GM18868 (cell line): Measurements from ENCODE around the gene JADE3.

Experiments used
- ATAC-seq: cut with Tn5 transposase; IDR thresholded peaks from one replicate; pipeline ENCODE4 v1.9.1; 2021; ENCODE audit warnings: mild to moderate bottlenecking, moderate library complexity; ENCODE audit not compliant: unreplicated experiment

Gene JADE3

GRCh38 chrX:46992070-46992469 is 79.8 kb downstream of the JADE3 start:
- no peak for ATAC-seq

GRCh38 chrX:46994096-46994495 is 81.9 kb downstream of the JADE3 start:
- no peak for ATAC-seq

- no peak for ATAC-seq
These were observed 99.9 kb downstream of the JADE3 start for GRCh38 chrX:47012131-47012530.

DNA sequence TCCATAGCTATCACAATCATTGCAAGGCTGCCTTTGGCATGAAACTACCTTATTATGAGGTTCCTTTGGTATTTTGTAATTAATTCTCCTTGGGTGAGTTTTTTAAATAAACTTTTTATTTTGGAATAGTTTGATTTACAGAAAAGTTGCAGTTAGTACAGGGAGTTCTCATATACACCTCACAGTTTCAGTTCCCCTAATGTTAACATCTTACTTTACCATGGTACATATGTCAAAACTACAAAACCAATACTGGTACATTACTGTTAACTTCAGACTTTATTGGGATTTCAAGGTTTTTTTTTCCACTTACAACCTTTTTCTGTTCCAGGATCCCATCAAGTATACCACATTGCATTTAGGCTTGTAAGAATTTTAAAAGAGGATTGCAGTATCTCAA is 114.0 kb downstream of the JADE3 start:
- peak; percentile 61 for ATAC-seq

DNA sequence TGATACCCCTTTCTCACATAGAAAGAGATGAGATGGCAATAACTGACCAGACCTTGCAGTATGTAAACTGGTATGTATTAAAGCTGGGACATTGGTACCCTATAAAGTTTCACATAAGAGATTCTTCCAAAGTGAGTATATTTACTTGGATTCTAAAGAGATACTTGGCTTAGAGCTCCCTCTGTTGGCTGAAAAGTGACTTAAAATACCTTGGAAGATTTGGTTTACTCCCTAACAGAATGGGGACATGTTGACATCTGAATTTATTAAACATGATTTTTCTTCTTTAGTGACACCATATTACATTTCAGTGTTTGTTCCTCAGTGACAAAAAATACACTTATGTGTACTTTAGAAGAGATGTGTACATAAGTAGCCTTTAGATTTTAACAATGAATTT is 118.1 kb downstream of the JADE3 start:
- no peak for ATAC-seq

DNA sequence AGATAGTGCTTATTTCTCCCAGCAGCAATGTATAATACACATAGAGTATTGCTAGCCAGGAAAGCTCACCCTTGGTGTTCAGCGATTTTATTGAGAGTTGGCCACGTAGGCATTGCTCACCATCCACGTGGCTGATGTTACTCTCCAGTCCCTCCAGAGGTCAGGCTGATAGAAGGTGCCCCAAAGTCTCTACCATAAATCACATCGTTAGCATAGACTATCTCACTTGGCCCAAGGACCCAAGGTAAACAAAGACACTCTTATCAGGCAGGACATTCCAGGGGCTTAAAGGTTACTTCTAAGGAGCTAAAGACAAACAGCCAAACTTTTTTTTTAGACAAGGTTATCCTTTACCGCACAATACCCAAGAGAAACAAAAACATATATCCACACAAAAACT is 135.8 kb downstream of the JADE3 start:
- ATAC-seq: no peak

- no peak for ATAC-seq
These were observed 147.1 kb downstream of the JADE3 start for GRCh38 chrX:47059142-47059874.

GRCh38 chrX:47060708-47061107 is 148.5 kb downstream of the JADE3 start:
- ATAC-seq: no peak

GRCh38 chrX:47061238-47061919 is 149.2 kb downstream of the JADE3 start:
- no peak for ATAC-seq

DNA sequence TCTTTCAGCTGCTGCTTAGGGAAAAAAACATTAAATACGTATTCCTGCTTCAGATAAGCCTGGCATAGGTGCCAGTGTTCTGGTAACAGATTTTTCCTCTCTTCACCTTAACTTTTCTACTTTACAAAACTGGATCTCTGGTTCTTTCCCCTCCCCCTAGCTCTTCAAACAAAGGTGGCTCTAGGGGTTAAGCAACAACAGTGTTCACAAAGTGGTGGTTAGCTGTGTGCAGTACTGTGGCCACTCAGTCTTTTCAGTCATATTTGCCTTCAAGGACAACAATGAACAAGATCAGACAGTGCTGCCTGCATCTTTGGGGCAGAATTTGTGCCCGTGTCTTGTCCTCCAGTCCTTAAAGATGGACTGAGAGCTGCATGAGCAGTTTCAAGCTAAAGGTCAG is 151.0 kb downstream of the JADE3 start:
- ATAC-seq: no peak

GRCh38 chrX:47068214-47068613 is 156.0 kb downstream of the JADE3 start:
- no peak for ATAC-seq

DNA sequence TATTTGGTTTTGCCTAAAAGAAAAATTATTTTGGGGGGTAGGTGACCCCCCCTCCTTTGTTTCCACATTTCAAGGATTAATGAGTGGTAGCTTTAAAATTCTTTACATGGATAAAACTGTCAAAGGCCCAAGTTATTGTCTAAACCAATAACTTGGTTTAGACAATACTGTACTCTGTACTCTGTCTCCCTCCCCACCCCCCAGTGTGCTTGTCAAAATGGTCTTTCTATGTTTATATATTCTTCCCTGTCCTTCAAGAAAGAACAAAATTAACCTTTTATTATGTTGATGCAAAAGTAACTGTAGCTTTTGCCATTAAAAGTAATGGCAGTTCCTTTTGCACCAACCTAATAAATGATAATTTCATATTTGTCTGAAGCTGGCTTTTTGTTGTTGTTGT is 156.5 kb downstream of the JADE3 start:
- no peak for ATAC-seq

- no peak for ATAC-seq
These were observed 166.2 kb downstream of the JADE3 start, which contains the start of gene RGN for GRCh38 chrX:47078129-47079043. RGN (plus strand) TSS chrX:47078443; CDS start chrX:47081145, 2,702 bp downstream.

GRCh38 chrX:47080215-47080914 is 168.1 kb downstream of the JADE3 start:
- no peak for ATAC-seq

DNA sequence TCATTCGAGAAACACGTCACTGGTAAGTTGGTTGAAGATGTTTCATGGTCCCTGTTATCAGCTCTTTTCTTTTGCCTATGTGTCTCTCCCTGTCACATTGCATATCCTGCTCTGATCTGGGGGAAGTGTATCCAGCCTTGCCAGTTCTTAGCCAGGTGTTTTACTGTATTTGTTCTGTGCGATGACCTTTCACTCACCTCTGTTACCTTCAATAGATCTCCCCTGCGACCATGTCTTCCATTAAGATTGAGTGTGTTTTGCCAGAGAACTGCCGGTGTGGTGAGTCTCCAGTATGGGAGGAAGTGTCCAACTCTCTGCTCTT is 168.7 kb downstream of the JADE3 start:
- no peak for ATAC-seq

DNA sequence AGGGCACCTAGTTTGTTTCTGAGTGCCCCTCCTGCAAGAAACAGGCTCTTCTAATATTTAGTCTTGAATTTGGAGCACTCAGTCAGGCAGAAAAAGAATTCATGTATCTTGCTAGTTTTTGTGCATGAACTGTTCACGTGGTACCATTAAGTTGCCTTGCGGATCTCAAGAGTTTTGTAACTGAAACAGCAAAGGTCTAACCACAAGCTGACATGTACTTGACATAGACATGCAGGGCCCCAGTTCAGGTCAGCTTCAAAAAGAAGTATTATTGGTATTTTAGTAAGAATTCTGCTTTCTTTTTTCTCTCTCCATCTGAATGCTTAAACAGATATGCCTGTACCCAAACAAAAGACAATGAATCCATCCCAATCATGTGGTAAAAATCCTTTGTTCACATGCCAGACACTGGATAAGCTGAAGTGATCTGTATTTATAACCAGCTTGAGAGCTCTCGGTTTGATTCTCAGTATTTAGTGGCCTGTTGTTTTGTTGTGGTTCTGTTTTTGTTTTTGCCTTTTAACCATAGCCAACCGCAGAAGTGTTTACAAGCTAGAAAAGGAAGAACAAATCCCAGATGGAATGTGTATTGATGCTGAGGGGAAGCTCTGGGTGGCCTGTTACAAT is 179.0 kb downstream of the JADE3 start:
- no peak for ATAC-seq

DNA sequence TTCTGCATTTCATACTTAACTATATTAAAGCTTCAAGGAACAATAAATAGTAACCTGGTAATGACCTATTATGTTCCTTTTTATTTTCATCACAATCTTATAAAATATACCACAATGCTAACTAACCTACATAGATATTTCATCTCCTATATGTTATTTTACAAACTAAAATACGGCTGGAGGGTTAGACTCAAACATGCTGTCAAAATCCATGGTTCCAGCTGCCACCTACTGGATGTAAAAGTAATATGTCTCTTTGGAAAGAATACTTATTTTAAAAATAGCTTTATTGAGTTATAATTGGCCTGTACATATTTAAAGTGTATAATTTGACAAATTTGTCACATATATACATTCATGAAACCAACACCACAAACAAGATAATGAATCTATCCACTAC is 181.0 kb downstream of the JADE3 start:
- no peak for ATAC-seq

DNA sequence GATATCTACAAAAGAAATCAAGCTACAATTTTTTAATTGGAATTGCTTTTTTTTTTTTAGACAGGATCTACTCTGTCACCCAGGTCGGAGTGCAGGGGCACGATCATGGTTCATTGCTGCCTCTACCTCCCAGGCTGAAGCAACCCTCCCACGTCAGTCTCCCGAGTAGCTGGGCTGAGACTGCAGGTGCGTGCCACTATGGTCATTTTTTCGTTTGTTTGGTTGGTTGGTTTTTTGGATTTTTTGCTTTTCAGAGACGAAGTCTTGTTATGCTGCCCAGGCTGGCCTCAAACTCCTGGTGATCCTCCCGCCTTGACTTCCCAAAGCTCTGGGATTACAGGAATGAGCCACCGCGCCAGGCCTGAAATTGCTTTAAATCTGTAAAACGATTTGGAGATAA is 181.6 kb downstream of the JADE3 start:
- no peak for ATAC-seq

- ATAC-seq: no peak
These were observed 184.8 kb downstream of the JADE3 start for GRCh38 chrX:47097018-47097417.

DNA sequence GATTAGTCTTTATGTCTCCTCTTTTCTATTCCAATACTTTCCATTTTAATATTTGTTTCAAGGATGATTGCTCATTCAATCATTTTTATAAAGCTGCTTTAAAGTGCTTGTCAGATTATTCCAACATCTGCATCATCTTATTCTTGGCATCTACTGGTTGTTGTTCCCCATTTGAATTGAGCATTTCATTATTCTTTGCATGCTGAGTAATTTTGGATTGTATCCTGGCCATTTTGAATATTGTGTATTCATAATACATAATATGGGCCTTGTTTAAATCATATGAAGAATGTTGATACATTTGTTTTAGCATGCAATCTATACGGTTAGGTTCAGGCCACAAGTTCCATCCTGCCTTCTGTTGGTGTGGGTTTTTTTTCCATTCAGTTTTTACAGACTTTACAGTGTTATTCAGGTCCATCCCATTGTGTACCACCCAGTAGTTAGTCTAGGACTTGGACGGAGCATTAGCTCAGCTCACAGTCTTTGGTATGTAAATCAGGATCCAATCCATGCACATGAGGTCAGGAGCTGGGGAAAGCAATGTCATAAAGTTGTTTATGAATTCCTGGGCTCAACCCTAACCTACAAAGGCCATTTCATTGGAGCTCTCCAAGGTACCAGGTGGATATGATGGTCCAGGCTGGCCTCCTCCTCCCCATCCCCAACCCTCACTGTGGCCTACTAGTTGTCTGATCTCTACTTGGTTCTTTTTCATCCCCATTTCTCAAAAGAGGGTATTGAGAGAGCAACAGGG is 186.3 kb downstream of the JADE3 start:
- ATAC-seq: no peak
